K562 (cell line): ENCODE results near the gene LTA4H. TPM values are rescaled to one million over a fixed set of nuclear protein-coding genes. Genes with fewer than 3 reads are reported as not detected.

Source experiments
- CBFA2T2 ChIP-seq: fragments of 450-650 bp; conservative IDR thresholded peaks from 2 replicates; pipeline ENCODE4 v1.6.1; 2017; ENCODE audit warnings: mild to moderate bottlenecking
- FOXA3 ChIP-seq, 2 experiments: fragments of 450-650 bp in 1 of 2; sonication (generic) in 1 of 2; formaldehyde crosslinking; IDR thresholded peaks in 1 of 2; conservative IDR thresholded peaks in 1 of 2; 2 replicates each; pipeline versions ENCODE4 v1.4.0 to v1.8.0; 2020 to 2022; ENCODE audit warnings: mild to moderate bottlenecking in 2 of 2, missing genetic modification reagents in 1 of 2
- FOXK2 ChIP-seq, 2 experiments: fragments of 450-650 bp; IDR thresholded peaks in 1 of 2; conservative IDR thresholded peaks in 1 of 2; 2 replicates each; pipeline ENCODE4 v1.6.1; 2016; ENCODE audit warnings: low read depth in 2 of 2, mild to moderate bottlenecking in 1 of 2
- JUND ChIP-seq, 2 experiments: IDR thresholded peaks; 2 replicates in 1 of 2; 3 replicates in 1 of 2; pipeline ENCODE4 v1.6.1; 2011; ENCODE audit warnings: borderline replicate concordance in 2 of 2, low read depth in 2 of 2, low read length in 2 of 2, improper control_type of control experiment in 1 of 2, missing biosample characterization in 1 of 2, missing genetic modification characterization in 1 of 2, missing genetic modification reagents in 1 of 2
- KDM1A ChIP-seq, 2 experiments: fragments of 450-650 bp; IDR thresholded peaks; 2 replicates each; pipeline ENCODE4 v1.6.1; 2016; ENCODE audit warnings: mild to moderate bottlenecking in 2 of 2
- MYBL2 ChIP-seq, 2 experiments: fragments of 450-650 bp in 1 of 2; sonication (generic) in 1 of 2; formaldehyde crosslinking in 1 of 2; IDR thresholded peaks; 2 replicates each; pipeline versions ENCODE4 v1.6.1 to v1.8.1; 2017 to 2022; ENCODE audit warnings: borderline replicate concordance in 1 of 2, inconsistent platforms in 1 of 2, low read depth in 1 of 2, mild to moderate bottlenecking in 1 of 2, missing genetic modification reagents in 1 of 2, moderate library complexity in 1 of 2
- RNF2 ChIP-seq: sonication (generic); IDR thresholded peaks from 2 replicates; pipeline ENCODE4 v1.6.1; 2016
- TGIF2 ChIP-seq: sonication (generic); formaldehyde crosslinking; IDR thresholded peaks from 2 replicates; pipeline ENCODE4 v1.8.1; 2022; ENCODE audit warnings: mild to moderate bottlenecking, missing genetic modification reagents, moderate library complexity
- XRCC4 ChIP-seq: IDR thresholded peaks from one replicate; pipeline ENCODE4 v1.6.1; 2011; ENCODE audit not compliant: insufficient read depth, insufficient read length; ENCODE audit errors: extremely low read depth
- ZNF668 ChIP-seq: fragments of 250-450 bp; sonication (Bioruptor Pico); IDR thresholded peaks from 2 replicates; pipeline ENCODE4 v1.8.0; 2022; ENCODE audit warnings: mild to moderate bottlenecking, inconsistent platforms
- ZZZ3 ChIP-seq: fragments of 450-650 bp; IDR thresholded peaks from 2 replicates; pipeline ENCODE4 v1.6.1; 2016; ENCODE audit warnings: antibody characterized with exemption, mild to moderate bottlenecking, moderate library complexity
- polyA plus RNA-seq, 8 experiments: library from polyadenylated mRNA; depleted of rRNA in 4 of 8; stranded (reverse) in 5 of 8; unstranded in 3 of 8; fragments of >200 nt; fragmentation: Nextera tagmentation in 2 of 8; fragmentation: Illumina TruSeq in 1 of 8; extraction: Ambion mirVana in 2 of 8; extraction: Trizol in 1 of 8; gene quantifications; 2 replicates each; pipeline versions ENCODE4 v1.2.1 to v1.2.3, GENCODE V29; 2011 to 2014; ENCODE audit warnings: inconsistent platforms in 1 of 8, missing spikeins in 1 of 8
- total RNA-seq, 7 experiments: library from RNA; depleted of rRNA in 6 of 7; stranded (reverse); fragments of >200 nt in 6 of 7; fragmentation: Illumina TruSeq in 2 of 7; extraction: Trizol in 2 of 7; gene quantifications; 2 replicates each; pipeline versions ENCODE4 v1.2.1 to v1.2.3, GENCODE V29; 2011 to 2021; ENCODE audit warnings: low replicate concordance in 1 of 7
- TF ChIP-seq, protein P1 (sequence below), 2 experiments: fragments of 450-650 bp; formaldehyde crosslinking in 1 of 2; IDR thresholded peaks; 2 replicates each; pipeline versions ENCODE4 v1.4.0 to v1.6.1; 2014 to 2020; ENCODE audit warnings: mild to moderate bottlenecking in 2 of 2, borderline replicate concordance in 1 of 2, low read depth in 1 of 2
- TF ChIP-seq, protein P2 (sequence below): sonication (generic); formaldehyde crosslinking; IDR thresholded peaks from 2 replicates; pipeline ENCODE4 v1.9.0; 2022; ENCODE audit warnings: mild to moderate bottlenecking, missing genetic modification reagents
- TF ChIP-seq, protein P3 (sequence below): fragments of 250-450 bp; sonication (Bioruptor Pico); IDR thresholded peaks from 2 replicates; pipeline ENCODE4 v1.4.0; 2020; ENCODE audit warnings: mild to moderate bottlenecking, moderate library complexity
- TF ChIP-seq, protein P4 (sequence below): fragments of 450-650 bp; formaldehyde crosslinking; IDR thresholded peaks from 2 replicates; pipeline ENCODE4 v1.4.0; 2022; ENCODE audit warnings: mild to moderate bottlenecking, moderate library complexity

LTA4H gene
- total and polyA plus RNA-seq, 9 of the 15 experiments (the other 6 are each of a cell fraction or from before 2014, with no cell fraction given) = 25.2 to 58.1 (median 40.5) TPM

DNA sequence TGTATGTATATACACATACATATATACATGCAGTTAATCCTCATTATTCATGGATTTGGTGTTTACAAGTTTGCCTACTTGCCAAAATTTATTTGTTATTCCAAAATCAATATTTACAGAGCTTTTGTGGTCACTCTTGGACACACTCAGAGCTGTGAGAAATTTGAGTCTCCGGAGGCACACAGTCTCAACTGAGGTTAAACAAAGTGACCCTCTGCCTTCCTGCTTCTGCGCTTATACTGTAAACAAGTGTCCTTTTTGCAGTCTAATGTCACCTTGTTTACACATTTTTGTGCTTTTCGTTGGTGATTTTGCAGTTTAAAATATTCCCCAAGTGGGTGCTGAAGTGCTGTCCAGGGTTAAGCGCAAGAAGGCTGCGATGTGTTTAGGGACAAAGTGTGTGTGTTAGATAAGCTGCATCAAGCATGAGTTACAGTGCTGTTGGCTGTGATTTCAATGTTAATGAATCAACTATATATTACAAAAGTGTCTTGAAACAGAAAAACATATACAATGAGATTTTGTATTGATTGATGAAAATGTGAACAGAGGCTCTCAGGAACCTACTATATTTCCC is 13.1 kb upstream of the LTA4H start (continued):
- TF ChIP-seq CBFA2T2 (0 out of 2 replicates have a peak, but pooled peaks have one; percentile 28), KDM1A (IDR thresholded peaks at IDR 0.05) (peak; percentile 49 to 70; a peak in 3 of 4 replicates), ZZZ3 (no peak), RNF2 (no peak), ZNF668 (CRISPR knock-in tag) (no peak), JUND (IDR thresholded peaks at IDR 0.05; ENCODE audit: borderline replicate concordance, low read depth, low read length) (no peak), JUND (tag; IDR thresholded peaks at IDR 0.05; ENCODE audit: borderline replicate concordance, low read depth, low read length) (0 out of 3 replicates have a peak, but pooled peaks have one; percentile 12), FOXK2 (conservative IDR thresholded peaks at IDR 0.05 in 1 of 2, IDR thresholded peaks at IDR 0.05 in 1 of 2; ENCODE audit: low read depth in 2 of 2) (peak in 1 of 2 experiments; percentile 72; a peak in 1 of 4 replicates), FOXA3 (CRISPR knock-in tag; conservative IDR thresholded peaks at IDR 0.05 in 1 of 2, IDR thresholded peaks at IDR 0.05 in 1 of 2) (no peak), XRCC4 (no peak), TGIF2 (no peak), MYBL2 (IDR thresholded peaks at IDR 0.05; ENCODE audit: low read depth) (no peak), MYBL2 (CRISPR knock-in tag; IDR thresholded peaks at IDR 0.05; ENCODE audit: borderline replicate concordance) (no peak)
- TF ChIP-seq, protein P1, sequence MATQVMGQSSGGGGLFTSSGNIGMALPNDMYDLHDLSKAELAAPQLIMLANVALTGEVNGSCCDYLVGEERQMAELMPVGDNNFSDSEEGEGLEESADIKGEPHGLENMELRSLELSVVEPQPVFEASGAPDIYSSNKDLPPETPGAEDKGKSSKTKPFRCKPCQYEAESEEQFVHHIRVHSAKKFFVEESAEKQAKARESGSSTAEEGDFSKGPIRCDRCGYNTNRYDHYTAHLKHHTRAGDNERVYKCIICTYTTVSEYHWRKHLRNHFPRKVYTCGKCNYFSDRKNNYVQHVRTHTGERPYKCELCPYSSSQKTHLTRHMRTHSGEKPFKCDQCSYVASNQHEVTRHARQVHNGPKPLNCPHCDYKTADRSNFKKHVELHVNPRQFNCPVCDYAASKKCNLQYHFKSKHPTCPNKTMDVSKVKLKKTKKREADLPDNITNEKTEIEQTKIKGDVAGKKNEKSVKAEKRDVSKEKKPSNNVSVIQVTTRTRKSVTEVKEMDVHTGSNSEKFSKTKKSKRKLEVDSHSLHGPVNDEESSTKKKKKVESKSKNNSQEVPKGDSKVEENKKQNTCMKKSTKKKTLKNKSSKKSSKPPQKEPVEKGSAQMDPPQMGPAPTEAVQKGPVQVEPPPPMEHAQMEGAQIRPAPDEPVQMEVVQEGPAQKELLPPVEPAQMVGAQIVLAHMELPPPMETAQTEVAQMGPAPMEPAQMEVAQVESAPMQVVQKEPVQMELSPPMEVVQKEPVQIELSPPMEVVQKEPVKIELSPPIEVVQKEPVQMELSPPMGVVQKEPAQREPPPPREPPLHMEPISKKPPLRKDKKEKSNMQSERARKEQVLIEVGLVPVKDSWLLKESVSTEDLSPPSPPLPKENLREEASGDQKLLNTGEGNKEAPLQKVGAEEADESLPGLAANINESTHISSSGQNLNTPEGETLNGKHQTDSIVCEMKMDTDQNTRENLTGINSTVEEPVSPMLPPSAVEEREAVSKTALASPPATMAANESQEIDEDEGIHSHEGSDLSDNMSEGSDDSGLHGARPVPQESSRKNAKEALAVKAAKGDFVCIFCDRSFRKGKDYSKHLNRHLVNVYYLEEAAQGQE (IDR thresholded peaks at IDR 0.05; ENCODE audit: borderline replicate concordance) = peak; percentile 46; the same call in 1 of the 2 replicates
- TF ChIP-seq, protein P1 (CRISPR knock-in tag; IDR thresholded peaks at IDR 0.05; ENCODE audit: low read depth) = no peak
- TF ChIP-seq, protein P2, sequence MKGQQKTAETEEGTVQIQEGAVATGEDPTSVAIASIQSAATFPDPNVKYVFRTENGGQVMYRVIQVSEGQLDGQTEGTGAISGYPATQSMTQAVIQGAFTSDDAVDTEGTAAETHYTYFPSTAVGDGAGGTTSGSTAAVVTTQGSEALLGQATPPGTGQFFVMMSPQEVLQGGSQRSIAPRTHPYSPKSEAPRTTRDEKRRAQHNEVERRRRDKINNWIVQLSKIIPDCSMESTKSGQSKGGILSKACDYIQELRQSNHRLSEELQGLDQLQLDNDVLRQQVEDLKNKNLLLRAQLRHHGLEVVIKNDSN = no peak
- TF ChIP-seq, protein P3, sequence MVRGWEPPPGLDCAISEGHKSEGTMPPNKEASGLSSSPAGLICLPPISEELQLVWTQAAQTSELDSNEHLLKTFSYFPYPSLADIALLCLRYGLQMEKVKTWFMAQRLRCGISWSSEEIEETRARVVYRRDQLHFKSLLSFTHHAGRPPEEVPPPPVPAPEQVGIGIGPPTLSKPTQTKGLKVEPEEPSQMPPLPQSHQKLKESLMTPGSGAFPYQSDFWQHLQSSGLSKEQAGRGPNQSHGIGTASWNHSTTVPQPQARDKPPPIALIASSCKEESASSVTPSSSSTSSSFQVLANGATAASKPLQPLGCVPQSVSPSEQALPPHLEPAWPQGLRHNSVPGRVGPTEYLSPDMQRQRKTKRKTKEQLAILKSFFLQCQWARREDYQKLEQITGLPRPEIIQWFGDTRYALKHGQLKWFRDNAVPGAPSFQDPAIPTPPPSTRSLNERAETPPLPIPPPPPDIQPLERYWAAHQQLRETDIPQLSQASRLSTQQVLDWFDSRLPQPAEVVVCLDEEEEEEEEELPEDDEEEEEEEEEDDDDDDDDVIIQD (CRISPR knock-in tag) = no peak
- TF ChIP-seq, protein P4, sequence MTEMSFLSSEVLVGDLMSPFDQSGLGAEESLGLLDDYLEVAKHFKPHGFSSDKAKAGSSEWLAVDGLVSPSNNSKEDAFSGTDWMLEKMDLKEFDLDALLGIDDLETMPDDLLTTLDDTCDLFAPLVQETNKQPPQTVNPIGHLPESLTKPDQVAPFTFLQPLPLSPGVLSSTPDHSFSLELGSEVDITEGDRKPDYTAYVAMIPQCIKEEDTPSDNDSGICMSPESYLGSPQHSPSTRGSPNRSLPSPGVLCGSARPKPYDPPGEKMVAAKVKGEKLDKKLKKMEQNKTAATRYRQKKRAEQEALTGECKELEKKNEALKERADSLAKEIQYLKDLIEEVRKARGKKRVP (CRISPR knock-in tag) = no peak
